GM21515 (cell line): Measurements from ENCODE around the gene ATG9B.
A peak's percentile ranks its signal among the peaks of the same experiment; 100 is the strongest.
"Not testable (repeated sequence)": the region's sequence is repeated elsewhere in the genome, so short reads cannot be mapped to it uniquely, and the experiment has no call there.

Source experiments
- ATAC-seq: cut with Tn5 transposase; IDR thresholded peaks from one replicate; pipeline ENCODE4 v1.9.1; 2021; ENCODE audit not compliant: unreplicated experiment

ATG9B gene

DNA sequence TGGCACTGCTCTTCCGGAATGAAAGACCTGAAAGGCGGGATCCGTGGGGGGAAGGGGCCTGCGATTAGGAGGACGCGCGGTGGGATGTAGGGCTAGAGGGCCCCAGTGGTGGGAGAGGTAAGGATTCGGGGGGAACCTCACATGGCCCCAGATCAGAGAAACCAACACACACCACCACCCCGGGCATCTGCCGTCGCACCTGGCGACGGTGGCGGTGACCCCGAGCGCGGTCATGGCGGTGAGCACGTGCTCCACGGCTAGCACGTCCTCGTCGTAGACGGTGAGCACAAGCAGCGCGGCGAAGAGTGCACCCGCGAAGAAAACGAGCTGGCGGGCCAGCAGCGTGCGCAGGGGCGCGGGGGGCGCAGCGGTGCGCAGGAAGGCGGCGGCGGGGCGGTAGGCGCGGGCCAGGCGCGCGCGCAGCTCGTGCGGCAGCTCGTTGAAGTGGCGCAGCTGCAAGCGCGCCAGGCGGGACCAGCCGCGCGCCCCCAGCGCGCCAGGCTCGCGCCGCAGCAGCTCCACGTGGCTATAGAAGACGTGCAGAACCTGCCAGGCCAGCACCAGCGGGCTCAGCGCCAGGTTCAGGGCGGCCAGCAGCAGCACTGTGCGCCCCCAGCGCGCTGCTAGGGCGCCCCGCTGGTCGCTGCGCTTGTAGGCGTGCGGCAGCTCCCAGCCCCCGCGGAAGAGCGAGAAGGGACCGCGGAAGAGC lies 5.7 kb downstream of the ATG9B start:
- ATAC-seq: peak; percentile 14

DNA sequence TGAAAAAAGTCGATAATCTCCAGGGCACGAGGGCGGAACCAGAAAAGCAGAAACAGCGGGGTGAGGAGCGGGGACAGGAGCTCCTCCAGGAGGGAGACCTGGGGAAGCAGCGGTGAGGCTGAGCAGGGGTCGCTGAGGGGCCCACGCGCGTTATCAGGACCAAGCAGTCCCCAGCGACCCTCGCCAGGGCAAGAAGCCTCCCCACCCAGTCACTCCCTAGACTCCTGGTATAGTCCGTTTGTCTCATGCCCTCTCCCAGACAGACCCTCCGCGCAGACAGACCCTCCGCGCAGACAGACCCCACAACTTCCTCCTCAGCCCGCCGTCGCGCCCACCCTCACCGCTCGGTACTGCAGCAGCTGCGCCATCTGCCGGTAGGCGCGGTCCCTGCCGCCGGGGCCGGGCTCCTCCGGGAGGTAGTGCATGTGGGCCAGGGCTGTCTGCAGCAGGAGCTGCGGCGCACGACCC lies 6.3 kb downstream of the ATG9B start:
- ATAC-seq: peak; percentile 62

DNA sequence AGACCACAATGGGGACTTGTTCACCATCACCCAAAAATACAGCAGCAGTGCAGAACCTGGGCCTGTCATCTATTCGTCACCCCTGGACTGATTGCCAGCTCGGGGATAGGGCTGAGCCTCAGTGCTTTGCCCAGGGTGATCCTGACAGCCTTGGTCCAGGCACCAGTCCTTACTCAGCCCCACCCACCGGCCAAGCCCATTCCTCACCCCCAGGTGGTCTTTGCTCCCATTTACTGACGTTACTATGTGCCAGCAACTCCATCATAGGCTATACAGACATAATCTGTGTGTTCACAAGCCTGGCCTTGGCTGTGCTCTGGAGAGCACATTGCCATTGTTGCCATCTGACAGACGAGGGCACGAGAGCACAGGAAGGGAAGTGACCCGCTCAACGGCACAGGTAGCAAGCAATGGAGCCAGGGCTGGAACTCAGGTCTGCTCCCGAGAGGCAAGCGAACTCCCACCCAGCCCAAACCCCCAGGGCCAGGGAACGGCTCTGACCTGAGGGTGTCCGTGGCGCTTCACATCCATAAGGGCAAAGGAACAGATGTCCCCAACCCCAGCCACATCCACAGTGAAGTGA lies 6.8 kb downstream of the ATG9B start:
- no peak for ATAC-seq

DNA sequence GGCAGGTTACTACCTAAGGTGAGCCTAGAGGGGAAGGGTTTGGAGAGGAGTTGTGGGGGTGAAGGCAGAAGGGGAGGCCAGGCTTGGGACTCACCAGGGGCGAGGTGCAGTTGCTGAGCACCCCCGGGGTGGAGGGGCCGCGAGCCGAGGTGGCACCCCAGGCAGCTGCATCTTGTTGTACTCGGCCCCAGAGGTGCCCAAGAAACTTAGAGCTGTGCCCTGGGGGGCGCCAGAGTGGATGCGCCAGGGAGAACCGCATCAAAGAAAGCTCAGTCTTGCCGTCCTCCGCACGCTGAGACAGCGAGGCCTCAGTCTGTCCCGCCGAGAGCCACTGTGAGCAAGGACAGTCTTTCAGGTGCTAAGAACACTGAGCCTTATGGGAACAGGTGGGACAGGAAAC lies 7.4 kb downstream of the ATG9B start:
- ATAC-seq: no peak

DNA sequence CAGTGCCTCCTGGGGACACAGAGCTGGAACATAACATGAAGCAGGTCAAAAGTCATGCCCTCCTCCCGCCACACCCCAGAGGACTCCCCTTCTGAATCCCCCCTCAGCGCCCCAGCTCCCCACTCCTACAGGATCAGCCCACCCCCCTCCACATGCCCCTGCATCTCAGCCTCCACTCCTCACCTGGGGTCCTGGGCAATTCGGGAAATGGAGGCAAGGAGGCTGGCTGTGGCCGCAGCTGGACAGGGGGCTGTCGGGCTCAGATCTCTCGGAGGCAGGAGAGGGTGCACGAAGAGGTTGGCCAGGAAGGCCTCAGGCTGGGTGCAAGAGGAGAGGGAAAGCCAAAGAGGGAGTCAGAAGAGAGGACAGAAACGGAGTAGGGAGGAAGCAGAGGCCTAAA lies 7.8 kb downstream of the ATG9B start:
- ATAC-seq: no peak

DNA sequence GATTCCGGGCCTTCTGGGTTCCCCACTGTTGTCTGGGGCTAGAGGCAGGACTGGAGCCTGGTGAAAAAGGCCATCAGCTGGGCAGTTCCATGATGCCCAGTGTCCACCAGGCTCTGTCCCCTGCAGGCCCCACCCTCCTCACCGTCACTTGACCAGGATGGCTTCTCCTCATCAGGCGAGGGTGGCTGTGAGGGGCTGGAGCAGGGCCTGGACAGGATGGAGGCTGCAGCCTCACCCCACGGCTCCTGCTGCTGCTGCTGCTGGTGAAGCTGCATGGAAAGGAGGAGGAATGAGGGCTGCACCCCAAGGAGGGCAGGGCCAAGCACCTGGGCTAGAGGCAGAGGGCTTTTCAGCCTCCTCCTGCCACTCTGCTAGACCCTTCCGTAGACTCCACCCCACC lies 8.3 kb downstream of the ATG9B start:
- no peak for ATAC-seq

DNA sequence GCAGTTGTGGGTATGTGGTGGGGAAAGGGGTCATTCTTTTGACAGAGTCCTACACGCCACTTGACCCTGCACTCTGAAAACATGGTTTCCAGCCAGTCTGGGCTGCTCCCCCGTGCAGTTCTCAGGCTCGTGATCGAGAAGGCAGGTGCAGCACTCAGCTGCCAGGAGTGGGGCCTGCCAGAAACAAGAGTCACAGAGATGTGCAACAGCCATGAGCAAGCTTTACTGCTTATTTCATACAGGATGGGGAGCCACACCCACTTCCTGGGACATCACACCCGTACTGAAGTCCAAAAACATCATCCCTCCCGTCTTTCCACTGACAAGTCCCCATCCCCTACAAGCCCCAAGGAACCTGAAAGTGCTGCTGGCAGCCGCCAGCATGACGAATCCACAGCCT lies 9.3 kb downstream of the ATG9B start:
- ATAC-seq: no peak

DNA sequence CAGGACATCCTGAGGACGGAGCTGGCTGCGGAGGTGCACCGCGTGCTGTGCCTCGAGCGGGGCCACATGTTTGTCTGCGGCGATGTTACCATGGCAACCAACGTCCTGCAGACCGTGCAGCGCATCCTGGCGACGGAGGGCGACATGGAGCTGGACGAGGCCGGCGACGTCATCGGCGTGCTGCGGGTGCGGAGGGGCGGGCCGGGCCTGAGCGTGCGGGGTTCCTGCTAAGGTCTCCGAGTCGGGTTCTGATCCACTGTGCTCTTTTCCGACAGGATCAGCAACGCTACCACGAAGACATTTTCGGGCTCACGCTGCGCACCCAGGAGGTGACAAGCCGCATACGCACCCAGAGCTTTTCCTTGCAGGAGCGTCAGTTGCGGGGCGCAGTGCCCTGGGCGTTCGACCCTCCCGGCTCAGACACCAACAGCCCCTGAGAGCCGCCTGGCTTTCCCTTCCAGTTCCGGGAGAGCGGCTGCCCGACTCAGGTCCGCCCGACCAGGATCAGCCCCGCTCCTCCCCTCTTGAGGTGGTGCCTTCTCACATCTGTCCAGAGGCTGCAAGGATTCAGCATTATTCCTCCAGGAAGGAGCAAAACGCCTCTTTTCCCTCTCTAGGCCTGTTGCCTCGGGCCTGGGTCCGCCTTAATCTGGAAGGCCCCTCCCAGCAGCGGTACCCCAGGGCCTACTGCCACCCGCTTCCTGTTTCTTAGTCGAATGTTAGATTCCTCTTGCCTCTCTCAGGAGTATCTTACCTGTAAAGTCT lies 10.4 kb downstream of the ATG9B start:
- no peak for ATAC-seq

DNA sequence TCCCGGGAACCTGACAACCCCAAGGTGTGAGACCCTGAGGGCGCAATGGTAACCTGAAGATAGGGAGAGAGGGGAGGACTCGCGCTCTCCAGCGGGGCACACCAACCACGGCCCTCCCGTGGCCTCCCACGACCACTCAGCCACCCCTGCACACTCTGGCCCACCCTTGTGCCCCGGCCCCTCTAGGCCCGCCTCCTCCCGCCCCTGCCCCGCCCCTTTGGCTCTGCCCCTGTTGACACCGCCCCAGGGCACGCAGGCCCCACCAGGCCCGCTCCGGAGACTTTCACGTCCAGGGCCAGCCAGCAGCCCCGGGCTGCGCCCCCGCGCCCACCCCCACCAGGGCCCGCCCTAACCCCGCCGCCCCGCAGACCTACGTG lies 10.9 kb downstream of the ATG9B start:
- no peak for ATAC-seq

DNA sequence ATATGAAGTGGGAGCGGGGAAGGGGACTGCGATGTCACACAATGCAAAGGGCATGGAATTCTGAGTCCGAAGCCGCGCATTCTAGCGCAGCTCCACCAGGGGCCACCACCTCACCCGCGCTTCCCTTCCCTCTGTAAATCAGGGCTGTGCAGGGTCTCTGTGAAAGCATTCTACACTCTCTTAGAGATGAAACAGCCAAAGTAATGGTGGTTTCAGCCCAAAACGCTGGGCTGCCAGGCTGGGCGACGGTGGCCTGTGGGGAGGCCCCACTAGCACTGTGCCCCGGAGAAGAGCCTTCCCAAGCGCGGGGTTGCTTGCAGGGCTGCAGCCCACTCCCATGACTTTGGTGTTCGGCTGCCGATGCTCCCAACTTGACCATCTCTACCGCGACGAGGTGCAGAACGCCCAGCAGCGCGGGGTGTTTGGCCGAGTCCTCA lies 11.4 kb downstream of the ATG9B start:
- ATAC-seq: no peak

DNA sequence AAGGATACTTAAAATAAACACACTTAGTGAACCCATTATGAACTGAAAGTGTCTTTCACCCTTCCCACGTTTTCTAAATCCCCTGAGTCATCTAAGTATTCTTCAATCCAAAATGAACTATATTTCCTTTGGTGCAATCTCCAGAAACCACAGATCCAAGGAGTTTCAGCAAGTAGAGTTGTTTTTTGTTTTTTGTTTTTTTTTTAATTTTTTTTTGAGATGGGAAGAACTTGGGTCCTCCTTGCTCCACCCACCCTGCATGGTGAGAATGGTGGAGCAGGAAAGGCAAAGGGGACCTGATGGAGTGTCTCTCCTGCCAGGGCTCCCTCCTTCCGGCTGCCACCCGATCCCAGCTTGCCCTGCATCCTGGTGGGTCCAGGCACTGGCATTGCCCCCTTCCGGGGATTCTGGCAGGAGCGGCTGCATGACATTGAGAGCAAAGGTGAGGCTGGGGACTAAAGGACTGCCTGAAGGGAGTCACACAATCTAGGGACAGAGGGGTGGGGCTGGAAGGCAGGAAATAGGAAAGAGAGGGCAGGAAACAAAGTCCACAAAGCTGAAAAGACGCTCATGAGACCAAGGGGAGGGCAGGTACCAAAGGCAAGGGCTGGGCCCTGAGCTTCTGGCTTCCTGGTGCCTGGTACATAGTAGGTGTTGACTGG lies 12.1 kb downstream of the ATG9B start:
- ATAC-seq: no peak

DNA sequence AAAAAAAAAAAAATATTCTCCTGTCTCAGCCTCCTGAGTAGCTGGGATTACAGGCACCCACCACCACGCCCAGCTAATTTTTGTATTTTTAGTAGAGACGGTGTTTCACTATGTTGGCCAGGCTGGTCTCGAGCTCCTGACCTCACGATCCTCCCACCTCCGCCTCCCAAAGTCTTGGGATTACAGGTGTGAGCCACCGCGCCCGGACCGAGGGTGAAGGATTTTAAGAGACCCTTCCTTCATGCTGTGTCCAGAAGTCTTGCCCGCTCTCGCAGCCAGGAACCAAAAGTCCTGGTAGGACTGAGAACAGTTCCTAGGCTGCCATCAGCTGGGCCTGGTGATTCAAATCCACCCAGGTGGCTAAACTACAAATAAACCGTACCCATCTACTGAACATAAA lies 12.7 kb downstream of the ATG9B start:
- ATAC-seq: not testable (repeated sequence)

DNA sequence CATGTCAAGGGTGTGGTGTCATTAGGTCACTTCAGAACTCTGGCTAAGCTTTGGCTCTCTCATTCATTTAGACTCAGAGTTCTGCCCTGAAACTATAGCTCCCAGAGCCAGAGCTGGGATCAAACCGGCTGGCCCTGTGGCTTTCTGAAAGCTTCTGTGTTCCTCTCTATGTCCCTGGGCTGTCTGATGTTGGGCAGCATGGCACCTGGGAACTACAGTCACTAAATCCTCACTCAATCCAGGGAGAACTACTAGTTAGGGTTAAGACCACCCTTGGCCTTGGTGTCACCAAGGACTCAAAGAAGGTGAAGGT lies 13.2 kb downstream of the ATG9B start:
- ATAC-seq: no peak

DNA sequence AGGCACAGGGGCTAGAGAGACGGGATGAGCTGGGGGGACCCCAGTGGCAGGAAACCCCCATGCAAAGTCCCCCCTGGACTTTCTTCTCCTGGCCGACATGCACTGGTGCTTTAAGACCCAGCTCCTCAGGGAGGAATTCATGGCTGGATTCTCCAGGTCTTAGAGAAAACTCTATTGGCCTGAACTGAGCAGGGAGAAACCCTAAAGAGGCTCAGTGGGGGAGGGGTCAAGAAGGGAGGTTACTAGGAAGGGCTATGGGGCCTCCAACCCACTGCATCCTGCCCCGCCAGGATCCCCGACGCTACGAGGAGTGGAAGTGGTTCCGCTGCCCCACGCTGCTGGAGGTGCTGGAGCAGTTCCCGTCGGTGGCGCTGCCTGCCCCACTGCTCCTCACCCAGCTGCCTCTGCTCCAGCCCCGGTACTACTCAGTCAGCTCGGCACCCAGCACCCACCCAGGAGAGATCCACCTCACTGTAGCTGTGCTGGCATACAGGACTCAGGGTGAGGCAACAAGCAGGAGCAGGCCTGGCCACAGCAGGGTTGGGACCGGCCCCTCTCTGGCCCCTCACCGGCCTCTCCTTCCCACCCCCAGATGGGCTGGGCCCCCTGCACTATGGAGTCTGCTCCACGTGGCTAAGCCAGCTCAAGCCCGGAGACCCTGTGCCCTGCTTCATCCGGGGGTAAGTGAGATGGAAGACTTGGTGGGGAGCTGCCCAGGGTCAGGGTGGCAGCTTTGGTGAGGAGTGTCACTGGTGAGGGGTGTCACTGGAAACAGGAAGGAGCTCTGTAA lies 13.8 kb downstream of the ATG9B start:
- no peak for ATAC-seq

DNA sequence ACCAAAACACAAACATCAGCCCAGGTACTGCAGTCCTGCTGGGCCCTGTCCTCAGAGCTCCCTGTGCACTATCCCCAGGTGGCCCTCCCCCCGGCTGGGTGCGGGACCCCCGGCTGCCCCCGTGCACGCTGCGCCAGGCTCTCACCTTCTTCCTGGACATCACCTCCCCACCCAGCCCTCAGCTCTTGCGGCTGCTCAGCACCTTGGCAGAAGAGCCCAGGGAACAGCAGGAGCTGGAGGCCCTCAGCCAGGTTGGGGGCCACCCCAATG lies 14.3 kb downstream of the ATG9B start:
- no peak for ATAC-seq

DNA sequence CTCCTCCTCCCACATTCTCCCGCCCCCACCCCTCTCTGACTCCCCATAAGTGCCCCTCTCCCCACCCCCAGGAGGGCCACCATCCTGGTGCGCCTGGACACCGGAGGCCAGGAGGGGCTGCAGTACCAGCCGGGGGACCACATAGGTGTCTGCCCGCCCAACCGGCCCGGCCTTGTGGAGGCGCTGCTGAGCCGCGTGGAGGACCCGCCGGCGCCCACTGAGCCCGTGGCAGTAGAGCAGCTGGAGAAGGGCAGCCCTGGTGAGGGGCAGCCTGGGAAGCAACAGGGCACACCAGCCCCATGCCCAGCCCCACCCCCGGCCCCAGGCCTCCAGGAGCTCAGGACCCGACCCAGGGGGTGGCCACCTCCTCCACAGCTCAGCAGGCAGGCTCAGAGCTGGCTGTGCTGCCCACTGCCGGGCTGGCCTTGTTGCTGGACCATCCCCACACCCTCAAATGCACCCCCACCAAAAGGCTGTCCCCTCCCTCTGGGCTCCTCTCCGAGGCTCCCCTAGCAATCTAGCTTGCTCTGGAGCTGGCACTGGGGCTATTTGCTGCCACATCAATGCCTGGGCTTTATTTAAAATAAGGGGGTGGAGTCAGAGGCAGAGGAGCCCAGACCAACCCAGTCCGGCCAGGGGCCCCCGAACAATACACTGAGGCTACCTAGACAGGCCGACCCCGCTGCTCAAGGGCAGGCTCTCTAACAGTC lies 14.8 kb downstream of the ATG9B start:
- ATAC-seq: no peak

DNA sequence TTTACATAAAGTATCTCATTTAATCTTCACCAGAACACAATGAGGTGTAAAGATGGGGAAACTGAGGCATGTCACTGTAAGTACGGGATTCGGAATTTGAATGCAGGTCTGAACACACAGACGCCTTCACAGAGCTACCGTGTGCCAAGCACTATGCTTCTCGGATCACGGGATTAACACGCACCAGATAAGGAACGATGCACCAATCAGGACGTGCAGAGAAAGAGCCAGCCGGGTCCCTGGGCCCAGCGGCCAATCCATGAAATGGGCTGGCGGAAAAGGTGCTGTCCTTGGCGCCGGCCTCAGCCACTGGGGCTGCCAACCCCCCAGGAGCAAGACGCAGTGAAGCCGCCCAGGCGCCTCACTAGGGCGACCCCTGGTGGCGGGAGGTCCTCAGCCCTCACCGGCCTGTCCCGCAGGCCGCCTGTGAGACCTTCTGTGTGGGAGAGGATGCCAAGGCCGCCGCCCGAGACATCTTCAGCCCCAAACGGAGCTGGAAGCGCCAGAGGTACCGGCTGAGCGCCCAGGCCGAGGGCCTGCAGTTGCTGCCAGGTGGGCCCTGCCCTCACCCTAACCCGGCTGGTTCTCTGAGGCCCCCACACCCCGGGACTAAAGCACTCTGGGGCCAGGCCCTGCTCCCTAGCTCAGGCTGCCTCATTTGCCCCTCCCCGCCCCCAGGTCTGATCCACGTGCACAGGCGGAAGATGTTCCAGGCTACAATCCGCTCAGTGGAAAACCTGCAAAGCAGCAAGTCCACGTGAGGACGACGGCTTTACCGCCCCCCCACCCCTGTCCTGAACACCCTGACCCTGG lies 15.6 kb downstream of the ATG9B start:
- no peak for ATAC-seq

DNA sequence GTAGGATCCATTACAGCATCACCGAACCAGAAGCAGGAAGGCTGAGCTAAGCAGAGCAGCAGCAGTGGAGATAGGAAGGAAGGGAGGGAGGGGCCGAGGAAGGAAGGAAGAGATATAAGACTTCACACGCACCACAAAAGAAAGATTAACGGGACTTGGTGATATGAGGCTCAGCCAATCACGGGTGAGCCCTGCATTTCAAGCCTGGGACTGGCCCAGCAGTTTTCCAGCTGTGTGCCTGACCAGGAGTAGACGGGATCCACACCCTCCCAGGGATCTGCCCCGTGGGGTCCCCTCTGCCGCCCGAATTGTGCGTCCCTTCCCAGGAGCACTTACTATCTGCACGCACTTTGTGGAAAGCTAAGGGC lies 16.2 kb downstream of the ATG9B start:
- no peak for ATAC-seq

DNA sequence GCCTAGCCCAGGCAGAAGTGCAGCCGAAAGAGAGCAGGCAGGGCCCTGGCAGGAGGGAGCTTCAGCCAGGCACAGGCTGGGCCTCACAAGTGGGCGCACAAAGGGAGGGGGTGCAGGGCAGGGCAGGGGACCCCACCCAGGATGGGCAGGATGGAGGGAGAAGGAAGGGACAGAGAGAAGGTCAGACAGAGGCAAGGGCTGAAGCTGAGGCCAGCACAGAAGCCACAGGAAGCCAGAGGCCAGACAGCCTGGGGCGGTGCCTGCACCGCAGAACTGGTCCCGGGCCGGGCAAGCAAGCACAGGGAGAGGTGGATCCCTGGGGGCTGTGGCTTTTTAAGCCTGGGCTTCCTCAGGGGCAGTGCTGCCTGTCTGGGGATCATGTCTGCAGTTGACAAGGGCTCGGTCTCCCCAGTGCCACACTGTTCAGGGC lies 16.8 kb downstream of the ATG9B start:
- no peak for ATAC-seq
